Measurements from ENCODE around the gene LEUTX.

GRCh38 chr19:39737351-39737750 is 41.3 kb upstream of the LEUTX start:
- TF ChIP-seq POLR2AphosphoS5 (IDR thresholded peaks at IDR 0.05; ENCODE audit: low read depth, low read length): no peak
- TF ChIP-seq TAF1 (IDR thresholded peaks at IDR 0.05; ENCODE audit: borderline replicate concordance, low read depth, low read length): no peak

All from GM12892 (cell line).